ENCODE results near the gene RUNX2. TPM values are rescaled to one million over a fixed set of nuclear protein-coding genes. Genes with fewer than 3 reads are reported as not detected.

RUNX2 gene
- total and polyA plus RNA-seq, 8 donors: 0.80 to 18.7 (median 2.7) TPM; not detected in 1

DNA sequence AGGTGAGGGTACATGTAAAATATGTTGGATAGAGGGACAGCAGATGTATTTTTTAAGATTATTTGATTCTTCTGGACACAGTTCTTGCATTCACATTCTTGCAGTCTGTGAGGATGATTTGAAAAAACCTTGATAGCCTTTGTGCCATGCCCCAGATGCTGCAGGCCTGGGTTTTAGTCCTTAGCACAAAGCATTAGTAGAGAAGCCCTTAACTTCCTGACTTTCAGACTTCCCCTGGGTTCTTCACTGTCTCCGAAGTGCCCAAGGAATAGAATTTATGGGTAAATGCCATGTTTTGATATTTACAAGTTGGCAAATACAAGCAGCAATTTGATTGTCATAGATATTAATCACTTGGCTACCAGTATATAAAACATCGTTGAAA lies 117.2 kb downstream of the RUNX2 start:
- Histone ChIP-seq H3K4me1 (peaks cover 11 to 41% (median 21%) of the 10 kb centered on the region in 4 donors), H3K27ac (peak overlapping the region; percentile 5 to 76 (median 39)), H3K36me3 (no peaks in the 10 kb centered on the region), H3K27me3 (no peaks in the 10 kb centered on the region), H3K9me3 (no peaks in the 10 kb centered on the region), H3K4me3 (no peak overlapping the region)
- WGBS, 5 donors: 25 to 37% (median 32%) methylated on average over 2 of the region's 2 CpGs
- intact Hi-C loops (cut with DNase I; ENCODE audit: low total_unique reads): no loop called here
- DNase-seq: no peak
- TF ChIP-seq, protein P1, sequence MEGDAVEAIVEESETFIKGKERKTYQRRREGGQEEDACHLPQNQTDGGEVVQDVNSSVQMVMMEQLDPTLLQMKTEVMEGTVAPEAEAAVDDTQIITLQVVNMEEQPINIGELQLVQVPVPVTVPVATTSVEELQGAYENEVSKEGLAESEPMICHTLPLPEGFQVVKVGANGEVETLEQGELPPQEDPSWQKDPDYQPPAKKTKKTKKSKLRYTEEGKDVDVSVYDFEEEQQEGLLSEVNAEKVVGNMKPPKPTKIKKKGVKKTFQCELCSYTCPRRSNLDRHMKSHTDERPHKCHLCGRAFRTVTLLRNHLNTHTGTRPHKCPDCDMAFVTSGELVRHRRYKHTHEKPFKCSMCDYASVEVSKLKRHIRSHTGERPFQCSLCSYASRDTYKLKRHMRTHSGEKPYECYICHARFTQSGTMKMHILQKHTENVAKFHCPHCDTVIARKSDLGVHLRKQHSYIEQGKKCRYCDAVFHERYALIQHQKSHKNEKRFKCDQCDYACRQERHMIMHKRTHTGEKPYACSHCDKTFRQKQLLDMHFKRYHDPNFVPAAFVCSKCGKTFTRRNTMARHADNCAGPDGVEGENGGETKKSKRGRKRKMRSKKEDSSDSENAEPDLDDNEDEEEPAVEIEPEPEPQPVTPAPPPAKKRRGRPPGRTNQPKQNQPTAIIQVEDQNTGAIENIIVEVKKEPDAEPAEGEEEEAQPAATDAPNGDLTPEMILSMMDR (IDR thresholded peaks at IDR 0.05): no peak
- TF ChIP-seq EP300 (IDR thresholded peaks at IDR 0.05) (no peak), POLR2AphosphoS5 (IDR thresholded peaks at IDR 0.05) (no peak), POLR2A (IDR thresholded peaks at IDR 0.05) (no peak)

DNA sequence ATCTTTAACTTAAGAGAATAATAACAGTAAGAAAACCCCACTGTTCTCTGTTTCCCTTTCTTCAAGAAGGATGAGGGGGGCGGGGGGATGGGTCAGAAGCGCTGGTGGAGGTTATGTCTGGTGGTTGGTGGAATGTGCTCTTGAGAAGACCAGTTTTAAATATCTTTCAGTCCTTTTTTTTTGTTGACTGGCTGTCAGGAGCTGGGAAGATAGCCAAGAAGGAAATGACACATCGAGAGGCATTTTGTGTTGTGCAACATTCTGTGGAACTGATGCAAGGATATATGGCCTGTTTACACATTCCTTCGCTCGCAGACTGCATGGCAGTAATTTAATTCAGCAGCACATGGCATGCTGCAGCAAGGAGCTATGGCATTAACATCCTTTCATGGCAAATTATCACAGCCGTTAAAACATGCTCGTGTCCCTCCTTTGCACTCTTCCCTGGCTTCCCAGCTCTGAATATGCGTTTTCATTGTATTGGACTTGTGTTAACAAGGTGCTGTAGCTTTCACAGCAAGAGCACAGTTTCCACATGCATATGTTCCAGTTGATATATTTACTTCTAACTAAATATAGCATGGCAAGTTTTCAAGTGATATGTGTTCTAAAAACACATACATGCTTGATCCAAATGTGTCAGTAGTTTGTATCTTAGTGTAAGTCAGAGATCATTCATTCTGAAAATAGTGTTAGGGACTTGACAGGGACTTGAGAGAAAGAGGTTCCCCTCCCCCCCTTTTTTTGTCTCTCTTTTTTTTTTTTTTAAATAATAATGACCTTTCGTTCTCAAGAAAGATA lies 117.8 kb downstream of the RUNX2 start:
- Histone ChIP-seq H3K4me1 (peaks cover 11 to 41% (median 21%) of the 10 kb centered on the region in 4 donors), H3K27ac (peak overlapping the region; percentile 5 to 76 (median 50))

DNA sequence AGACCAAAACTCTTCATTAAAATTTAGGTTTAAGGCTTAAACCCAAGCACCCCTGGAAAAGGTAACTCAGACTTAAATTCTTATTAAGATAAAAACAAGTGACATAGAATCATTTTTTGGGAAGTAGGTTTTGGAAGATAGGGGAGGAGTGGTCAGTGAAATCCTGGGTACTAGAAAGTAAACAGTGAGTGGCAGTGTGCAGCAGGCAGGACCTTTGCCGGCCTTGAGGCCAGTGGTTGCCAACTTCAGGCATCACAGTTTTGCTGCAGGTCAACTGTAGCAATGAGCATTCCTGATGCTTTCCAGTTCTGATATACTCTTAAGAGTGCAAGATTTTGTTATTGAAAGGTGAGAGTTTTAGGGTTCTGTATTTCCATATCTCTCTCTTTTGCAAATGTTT lies 118.9 kb downstream of the RUNX2 start:
- no peaks in the 10 kb centered on the region for H3K36me3 ChIP-seq
- H3K27ac ChIP-seq: peak overlapping the region in 2 of 5 donors; percentile 42 to 76
- TF ChIP-seq EP300 (IDR thresholded peaks at IDR 0.05) (no peak), POLR2A (IDR thresholded peaks at IDR 0.05) (no peak), POLR2AphosphoS5 (IDR thresholded peaks at IDR 0.05) (no peak)
- TF ChIP-seq, protein P1 (IDR thresholded peaks at IDR 0.05): no peak
- DNase-seq: no peak
- H3K4me3 ChIP-seq: no peak overlapping the region
- no peaks in the 10 kb centered on the region for H3K9me3 ChIP-seq
- intact Hi-C loops (cut with DNase I; ENCODE audit: low total_unique reads): no loop called here
- peaks cover 11 to 41% (median 21%) of the 10 kb centered on the region in 4 donors for H3K4me1 ChIP-seq
- no peaks in the 10 kb centered on the region for H3K27me3 ChIP-seq
- 69 to 93% (median 77%) methylated on average over 1 of the region's 1 CpG for WGBS, 5 donors

More for the DNA sequence above, 117.8 kb downstream of the RUNX2 start:
- H3K36me3 ChIP-seq: no peaks in the 10 kb centered on the region
- H3K27me3 ChIP-seq: no peaks in the 10 kb centered on the region
- 15 to 24% (median 18%) methylated on average over 9 of the region's 9 CpGs for WGBS, 5 donors
- no peaks in the 10 kb centered on the region for H3K9me3 ChIP-seq
- intact Hi-C loops (cut with DNase I; ENCODE audit: low total_unique reads): no loop called here
- no peak overlapping the region for H3K4me3 ChIP-seq
- TF ChIP-seq POLR2A (IDR thresholded peaks at IDR 0.05) (no peak), EP300 (IDR thresholded peaks at IDR 0.05) (no peak), POLR2AphosphoS5 (IDR thresholded peaks at IDR 0.05) (peak; percentile 43 to 97 (median 91))
- TF ChIP-seq, protein P1 (IDR thresholded peaks at IDR 0.05): no peak
- DNase-seq: peak; percentile 59 to 93

DNA sequence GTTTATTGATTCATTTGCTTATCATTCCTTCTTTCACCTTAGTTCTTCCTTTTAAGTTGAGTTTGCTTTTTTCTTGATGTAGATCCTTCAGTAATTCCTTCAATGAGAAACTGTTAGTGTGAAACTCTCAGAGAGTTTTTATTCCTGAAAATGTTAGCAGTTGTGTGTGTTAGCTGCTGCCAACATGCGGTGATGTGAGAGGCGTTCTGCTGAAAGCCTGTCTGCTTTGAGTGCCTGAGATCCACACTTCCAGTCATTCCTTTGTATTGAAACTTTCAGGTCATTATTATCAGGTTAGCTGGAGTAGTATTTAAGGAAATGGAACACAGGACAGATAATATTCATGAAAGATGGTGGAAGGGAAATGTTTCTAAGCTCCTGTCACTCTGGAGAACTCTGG lies 119.6 kb downstream of the RUNX2 start:
- H3K36me3 ChIP-seq: no peaks in the 10 kb centered on the region
- peak overlapping the region in 1 of 5 donors; percentile 16 for H3K27ac ChIP-seq
- DNase-seq: no peak
- WGBS, 5 donors: 63 to 89% (median 71%) methylated on average over 2 of the region's 2 CpGs
- H3K4me1 ChIP-seq: peaks cover 11 to 41% (median 21%) of the 10 kb centered on the region in 4 donors
- intact Hi-C loops (cut with DNase I; ENCODE audit: low total_unique reads): no loop called here
- H3K4me3 ChIP-seq: no peak overlapping the region
- TF ChIP-seq, protein P1 (IDR thresholded peaks at IDR 0.05): no peak
- no peak for TF ChIP-seq POLR2AphosphoS5 (IDR thresholded peaks at IDR 0.05)
- no peak for TF ChIP-seq EP300 (IDR thresholded peaks at IDR 0.05)
- no peak for TF ChIP-seq POLR2A (IDR thresholded peaks at IDR 0.05)
- H3K27me3 ChIP-seq: no peaks in the 10 kb centered on the region
- H3K9me3 ChIP-seq: no peaks in the 10 kb centered on the region

Data from stomach (tissue), 9 donors.